DOHH2 (cell line): ENCODE results near the gene SEMA4G.

ENCODE experiments used
- EZH2phosphoT487 ChIP-seq: fragments of 200-600 bp; sonication (generic); IDR thresholded peaks from 2 replicates; pipeline ENCODE4 v1.6.1; 2017; ENCODE audit warnings: borderline replicate concordance, mild to moderate bottlenecking, antibody characterized with exemption, low read length, moderate library complexity, mixed read lengths
- TF ChIP-seq, protein P1 (sequence below): fragments of 200-600 bp; sonication (generic); IDR thresholded peaks from one replicate; pipeline ENCODE4 v1.5.1; 2014; ENCODE audit warnings: antibody characterized with exemption, mild to moderate bottlenecking, low read depth, low read length; ENCODE audit not compliant: poor library complexity, severe bottlenecking

DNA sequence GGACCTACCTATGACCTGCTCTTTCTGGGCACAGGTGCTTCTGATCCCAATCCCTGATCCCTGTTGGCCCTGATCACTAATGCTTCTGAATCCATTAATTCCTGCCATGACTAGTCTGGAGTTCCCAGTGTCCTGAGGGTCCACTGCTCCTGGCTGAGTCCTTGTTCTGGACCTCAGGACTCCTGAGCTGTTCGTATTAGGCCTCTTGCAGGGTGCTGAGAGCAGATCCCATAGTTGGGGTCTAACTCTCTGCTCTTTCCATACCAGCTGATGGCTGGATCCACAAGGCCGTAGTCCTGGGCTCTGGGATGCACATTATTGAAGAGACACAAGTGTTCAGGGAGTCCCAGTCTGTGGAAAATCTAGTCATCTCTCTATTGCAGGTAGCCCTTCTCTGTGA, 11.0 kb downstream of the SEMA4G start:
- TF ChIP-seq, protein P1, sequence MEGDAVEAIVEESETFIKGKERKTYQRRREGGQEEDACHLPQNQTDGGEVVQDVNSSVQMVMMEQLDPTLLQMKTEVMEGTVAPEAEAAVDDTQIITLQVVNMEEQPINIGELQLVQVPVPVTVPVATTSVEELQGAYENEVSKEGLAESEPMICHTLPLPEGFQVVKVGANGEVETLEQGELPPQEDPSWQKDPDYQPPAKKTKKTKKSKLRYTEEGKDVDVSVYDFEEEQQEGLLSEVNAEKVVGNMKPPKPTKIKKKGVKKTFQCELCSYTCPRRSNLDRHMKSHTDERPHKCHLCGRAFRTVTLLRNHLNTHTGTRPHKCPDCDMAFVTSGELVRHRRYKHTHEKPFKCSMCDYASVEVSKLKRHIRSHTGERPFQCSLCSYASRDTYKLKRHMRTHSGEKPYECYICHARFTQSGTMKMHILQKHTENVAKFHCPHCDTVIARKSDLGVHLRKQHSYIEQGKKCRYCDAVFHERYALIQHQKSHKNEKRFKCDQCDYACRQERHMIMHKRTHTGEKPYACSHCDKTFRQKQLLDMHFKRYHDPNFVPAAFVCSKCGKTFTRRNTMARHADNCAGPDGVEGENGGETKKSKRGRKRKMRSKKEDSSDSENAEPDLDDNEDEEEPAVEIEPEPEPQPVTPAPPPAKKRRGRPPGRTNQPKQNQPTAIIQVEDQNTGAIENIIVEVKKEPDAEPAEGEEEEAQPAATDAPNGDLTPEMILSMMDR, result no peak
- TF ChIP-seq EZH2phosphoT487, result no peak
